HG03103 (cell line): Measurements from ENCODE around the gene KDM4B.

ENCODE experiments used
- ATAC-seq: cut with Tn5 transposase; IDR thresholded peaks from one replicate; pipeline ENCODE4 v1.9.1; 2021; ENCODE audit warnings: low read depth; ENCODE audit not compliant: unreplicated experiment

The KDM4B gene

GRCh38 chr19:5081443-5082161 is 112.7 kb downstream of the KDM4B start:
- no peak for ATAC-seq

- ATAC-seq = no peak
Measured at GRCh38 chr19:5083547-5083965, 114.6 kb downstream of the KDM4B start.

DNA sequence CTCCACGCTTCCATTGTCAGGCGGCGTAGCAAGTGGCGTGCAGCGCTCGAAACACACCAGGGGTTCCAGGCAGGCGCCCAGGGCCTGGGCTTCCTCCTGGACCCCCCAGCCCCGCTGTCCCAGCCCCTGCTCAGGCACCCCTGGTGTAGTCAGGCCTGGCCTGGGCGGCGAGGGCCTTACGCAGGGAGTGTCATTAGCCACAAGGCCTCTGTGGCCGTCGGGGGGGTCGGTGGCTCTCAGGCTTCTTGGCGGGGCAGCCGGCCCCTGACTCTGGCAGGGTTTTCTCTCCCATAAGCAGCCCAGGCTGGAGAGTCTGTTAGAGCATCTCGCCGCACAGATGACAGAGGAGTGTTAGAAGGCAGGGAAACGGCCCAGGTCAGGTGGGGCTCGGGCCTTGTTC is 116.7 kb downstream of the KDM4B start:
- no peak for ATAC-seq

- no peak for ATAC-seq
Measured at GRCh38 chr19:5086230-5086629, 117.3 kb downstream of the KDM4B start.

GRCh38 chr19:5086725-5087439 is 118.0 kb downstream of the KDM4B start:
- no peak for ATAC-seq

DNA sequence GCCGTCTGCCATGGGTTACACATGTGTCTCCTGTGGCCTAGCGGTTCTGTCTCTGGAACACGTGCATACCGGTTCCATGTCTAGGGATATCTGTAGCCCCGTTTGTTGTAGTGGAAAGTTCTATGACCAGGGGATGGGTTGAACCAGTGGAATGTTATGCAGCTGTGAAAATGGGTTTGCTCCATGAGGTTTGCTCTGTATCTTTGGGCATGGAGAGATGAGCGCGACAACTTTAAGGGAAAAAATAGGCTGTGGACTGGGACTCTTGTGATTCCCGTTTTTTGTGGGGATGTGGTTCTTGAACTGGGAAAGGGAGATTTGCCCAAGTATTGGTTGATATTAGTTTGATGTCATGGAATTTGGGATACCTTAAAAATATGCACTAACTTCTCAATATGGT is 120.4 kb downstream of the KDM4B start:
- no peak for ATAC-seq

DNA sequence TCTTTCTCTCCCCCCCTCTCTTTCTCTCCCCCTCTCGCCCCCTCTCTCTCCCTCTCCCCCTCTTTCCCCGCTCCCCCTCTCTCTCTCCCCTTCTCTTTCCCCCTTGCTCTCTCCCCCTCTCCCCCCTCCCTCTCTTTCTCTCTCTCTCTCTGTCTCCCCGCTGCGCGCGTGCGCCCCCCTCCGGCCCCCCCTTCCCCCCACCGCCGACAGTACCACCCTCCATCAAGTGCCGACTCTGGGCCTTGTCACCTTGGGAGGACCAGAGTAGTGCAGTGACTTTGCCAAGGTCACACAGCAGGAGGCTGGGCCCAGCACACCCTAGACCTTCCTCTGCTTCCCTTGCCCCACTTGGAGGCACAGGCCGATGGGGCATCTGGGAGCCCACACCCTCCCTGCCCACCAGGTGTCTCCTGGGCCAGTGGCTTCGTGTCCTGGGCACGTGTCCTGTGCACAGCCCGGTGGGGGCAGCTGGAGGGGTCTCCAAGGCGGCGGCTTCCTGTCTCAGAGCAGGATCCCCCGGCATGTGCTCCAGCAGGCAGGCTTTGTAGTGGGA is 121.6 kb downstream of the KDM4B start:
- ATAC-seq = no peak

DNA sequence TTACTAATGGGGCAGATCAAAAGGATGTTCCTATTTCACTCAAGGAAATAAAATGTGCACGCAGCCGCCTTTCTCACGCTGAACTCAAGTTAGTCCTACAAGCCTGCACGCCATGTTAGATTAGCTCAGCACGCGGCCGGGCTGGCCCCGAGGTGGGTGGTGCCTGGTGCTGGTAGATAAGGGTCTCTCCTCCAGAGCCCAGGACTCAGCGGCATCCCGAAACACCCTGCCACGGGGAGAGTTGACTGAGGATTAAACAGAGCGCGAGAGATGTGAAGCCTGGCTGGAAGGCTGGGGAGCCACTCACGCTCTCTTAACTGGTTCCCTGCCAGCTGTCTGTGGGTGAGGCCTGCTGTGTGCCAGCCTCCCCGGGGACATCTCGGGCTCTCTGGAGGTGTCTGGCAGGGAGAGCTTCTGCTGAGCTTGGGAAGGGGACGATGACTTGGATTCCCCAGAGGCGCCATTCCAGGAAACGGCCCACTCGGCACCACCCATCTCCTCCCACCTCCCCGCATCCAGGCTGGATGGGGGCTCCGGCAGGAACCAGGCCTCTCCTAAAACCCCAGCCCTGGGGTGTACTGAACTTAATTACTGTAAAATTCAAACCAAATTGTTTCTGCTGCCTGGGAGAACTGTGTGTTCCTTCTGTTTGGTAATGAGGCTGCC is 122.2 kb downstream of the KDM4B start:
- ATAC-seq = no peak

DNA sequence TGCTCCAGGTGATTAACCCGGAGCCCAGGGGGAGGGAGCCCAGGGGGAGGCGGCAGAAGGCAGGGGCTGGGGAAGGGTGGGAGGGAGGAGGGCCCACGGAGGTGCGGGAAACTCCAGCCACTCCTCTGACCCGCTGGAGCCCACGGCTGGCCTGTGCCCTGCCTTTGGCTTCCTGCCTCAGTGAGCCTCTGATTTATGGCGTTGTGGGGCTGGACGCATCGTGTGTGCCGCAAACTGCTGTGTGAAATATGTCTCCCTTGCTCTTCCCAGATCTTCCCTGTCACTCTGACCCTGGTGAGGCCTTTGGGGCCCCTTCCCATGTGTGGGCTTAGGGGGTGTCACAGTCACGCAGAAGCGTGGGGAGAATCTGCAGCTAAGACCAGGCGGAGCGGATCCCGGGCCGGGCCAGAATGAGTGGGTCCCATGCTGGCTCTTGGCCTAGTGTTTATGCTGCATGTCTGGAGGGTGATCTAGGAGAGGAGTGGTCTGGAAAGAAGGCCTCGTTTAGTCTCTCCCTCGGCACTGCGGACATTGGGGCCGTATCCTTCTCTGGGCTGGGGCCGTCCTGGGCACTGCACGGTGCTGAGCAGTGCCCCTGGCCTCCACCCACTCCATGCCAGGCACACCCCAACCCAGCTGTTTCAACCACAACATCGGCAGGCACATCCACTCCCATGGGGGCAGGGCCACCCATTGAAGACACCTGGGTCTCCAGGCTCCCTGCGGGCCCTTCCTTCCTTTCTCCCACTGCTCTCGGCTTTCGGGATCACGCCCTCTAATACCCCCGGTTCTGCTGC is 123.0 kb downstream of the KDM4B start:
- no peak for ATAC-seq

GRCh38 chr19:5092481-5092843 is 123.5 kb downstream of the KDM4B start:
- no peak for ATAC-seq

DNA sequence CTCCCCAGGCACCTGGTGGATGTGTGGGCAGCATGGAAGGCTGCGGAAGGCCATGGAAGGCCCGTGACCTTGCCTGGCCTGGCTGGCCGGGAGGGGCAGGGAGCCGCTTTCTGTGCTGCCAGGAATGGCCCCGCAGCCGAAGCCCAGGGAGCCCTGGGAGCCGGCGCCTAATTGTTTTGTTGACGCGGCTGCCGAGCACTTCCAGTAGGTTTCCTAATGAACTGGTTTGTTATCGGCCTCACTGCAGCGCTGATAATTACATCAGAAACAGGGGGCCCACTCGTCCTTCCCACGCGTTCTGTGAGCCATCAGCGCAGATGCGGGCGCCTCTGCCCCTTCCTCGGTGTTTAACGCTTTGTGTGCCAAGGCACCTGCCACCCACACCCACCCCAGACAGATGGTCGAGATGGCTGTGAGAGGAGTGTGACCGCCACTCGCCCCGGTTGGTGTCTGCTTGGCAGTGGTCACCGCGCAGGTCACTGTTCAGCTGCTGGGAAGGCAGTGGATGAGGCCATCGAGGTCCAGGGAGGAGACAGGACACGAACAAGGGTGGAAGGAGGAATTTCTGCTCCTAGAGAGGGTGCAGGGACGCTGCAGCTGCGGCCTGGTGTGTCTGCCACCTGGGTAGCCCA is 124.5 kb downstream of the KDM4B start:
- no peak for ATAC-seq

DNA sequence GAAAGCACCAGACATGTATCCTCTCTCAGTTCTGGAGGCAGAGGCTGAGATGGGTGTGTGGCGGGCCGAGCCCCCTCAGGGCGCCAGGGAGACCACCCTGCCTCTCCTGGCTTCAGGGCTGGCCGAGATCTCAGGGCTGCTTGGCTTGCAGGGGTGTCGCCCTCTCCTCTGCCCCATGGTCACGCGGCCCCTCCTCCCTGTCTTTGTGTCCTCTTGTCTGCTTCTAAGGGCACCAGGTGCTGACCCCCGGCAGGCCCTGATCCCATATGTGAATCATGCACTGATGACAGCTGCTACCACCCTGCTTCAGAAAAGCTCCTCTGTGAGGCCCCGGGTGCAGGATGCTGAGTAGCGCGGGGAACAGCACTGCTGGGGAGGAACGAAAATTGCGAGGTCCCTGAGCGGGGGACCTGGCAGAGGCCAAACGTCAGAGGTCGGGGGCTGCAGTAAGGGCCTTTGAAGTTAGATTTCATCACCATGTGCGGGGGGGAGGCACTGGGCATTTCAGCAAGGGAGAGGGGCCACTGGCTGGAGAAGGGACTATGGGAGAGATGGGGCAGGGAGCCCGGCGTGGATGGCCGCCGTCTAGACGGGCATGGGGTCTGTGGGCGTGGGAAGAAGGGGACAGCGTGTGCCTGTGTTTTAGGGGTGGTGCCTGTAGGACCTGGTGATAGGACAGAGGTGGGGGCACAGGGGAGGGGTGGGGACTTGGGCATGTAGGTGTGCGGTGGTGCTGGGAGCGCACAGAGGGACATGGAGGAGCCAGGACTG is 125.2 kb downstream of the KDM4B start:
- no peak for ATAC-seq

- no peak for ATAC-seq
Measured at GRCh38 chr19:5094768-5095567, 126.1 kb downstream of the KDM4B start.

DNA sequence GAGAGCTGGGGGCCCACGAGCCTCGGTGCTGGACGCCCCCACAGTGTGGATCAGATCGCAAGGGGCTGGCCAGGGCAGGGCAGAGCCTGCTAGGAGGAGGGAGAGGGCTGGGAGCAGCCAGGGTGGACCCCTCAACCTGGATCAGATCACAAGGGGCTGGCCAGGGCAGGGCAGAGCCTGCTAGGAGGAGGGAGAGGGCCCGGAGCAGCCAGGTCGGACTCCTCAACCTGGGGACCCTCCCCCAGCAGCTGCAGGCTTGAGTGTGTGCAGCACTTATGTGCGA is 126.6 kb downstream of the KDM4B start:
- ATAC-seq = no peak

GRCh38 chr19:5096536-5096935 is 127.6 kb downstream of the KDM4B start:
- ATAC-seq = no peak

DNA sequence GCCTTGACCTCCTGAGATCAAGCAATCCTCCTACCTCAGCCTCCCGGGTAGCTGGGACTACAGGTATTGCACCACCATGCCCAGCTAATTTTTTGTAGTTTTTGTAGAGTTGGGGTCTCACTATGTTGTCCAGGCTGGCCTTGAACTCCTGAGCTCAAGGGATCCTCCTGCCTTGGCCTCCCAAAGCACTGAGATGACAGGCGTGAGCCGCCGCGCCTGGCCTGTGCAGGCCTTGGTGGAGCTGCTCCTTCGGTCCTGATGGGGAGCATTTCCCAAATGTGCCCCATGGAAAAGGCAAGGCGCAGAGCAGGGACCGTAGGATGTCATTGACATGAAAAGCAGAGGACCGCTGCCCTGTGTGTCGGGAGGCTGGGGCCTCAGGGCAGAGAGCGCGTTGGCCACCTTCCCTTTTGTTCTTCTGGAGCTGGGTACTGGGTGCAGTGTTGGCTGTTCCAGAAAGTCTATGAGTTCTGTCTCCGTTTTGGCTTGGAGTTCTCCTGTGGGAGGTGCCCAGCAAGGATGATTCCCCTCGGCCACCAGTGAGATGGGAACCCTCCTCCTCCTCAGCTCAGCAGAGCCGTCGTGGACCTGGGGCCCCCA is 128.5 kb downstream of the KDM4B start:
- ATAC-seq = no peak

DNA sequence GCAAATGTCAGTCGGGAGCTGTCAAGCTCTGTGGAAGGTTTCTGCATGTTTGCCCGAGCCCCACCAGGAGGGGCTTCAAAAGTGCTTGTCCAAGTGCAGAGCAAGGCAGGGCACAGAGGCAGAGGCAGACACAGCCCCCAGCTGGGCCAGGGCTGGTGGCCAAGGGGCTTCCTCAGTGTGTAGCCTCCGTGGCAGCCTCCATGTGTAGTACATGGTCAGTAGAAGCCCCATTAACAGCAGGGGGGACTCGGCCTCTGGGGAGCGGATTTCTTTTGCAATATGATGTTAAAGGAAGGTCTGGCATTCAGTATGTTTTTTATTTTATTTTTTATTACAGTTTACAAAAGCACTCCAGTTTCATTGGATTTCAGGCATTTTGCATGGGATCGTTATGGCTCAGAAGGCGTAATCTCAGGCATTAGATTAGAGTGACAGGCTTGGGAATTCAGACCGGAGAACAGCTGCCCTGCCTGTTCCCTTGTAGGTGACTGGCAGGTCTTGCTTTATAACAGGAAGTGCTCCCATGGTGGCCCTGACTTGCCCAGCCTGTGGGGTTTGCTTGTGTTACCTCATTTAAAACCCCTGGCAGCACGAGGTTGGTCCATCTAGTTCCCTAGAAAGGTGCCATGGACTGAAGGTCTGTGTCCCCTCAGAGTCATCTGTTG is 129.2 kb downstream of the KDM4B start:
- no peak for ATAC-seq

GRCh38 chr19:5098646-5099045 is 129.7 kb downstream of the KDM4B start:
- no peak for ATAC-seq
